Stimulated activated CD4-positive, alpha-beta T cell treated with anti-CD3 and anti-CD28 coated beads, Interleukin-1b, Interleukin-23, amount 100 ng/mL, for 4 hours (primary cell): ENCODE measurements around the gene OSMR.

Experiments used
- DNase-seq, 2 donors: peaks; one replicate each; pipeline ENCODE4 v3.0.0-alpha.2; 2020; ENCODE audit warnings: low read depth in 2 of 2

The OSMR gene

GRCh38 chr5:38925154-38925925, 79.5 kb downstream of the OSMR start:
- DNase-seq: no peak

- no peak for DNase-seq
Measured at GRCh38 chr5:38926121-38926520, 80.3 kb downstream of the OSMR start.

GRCh38 chr5:38927470-38927869, 81.7 kb downstream of the OSMR start:
- no peak for DNase-seq

- no peak for DNase-seq
Measured at GRCh38 chr5:38929838-38930237, 84.0 kb downstream of the OSMR start.

- no peak for DNase-seq
Measured at GRCh38 chr5:38931731-38932130, 85.9 kb downstream of the OSMR start.

- no peak for DNase-seq
Measured at GRCh38 chr5:38932854-38933408, 87.1 kb downstream of the OSMR start.

GRCh38 chr5:38935437-38935836, 89.6 kb downstream of the OSMR start:
- DNase-seq: no peak

GRCh38 chr5:38936269-38936668, 90.5 kb downstream of the OSMR start:
- DNase-seq: no peak

- no peak for DNase-seq
Measured at GRCh38 chr5:38938424-38938823, 92.6 kb downstream of the OSMR start.

GRCh38 chr5:38938973-38939372, 93.2 kb downstream of the OSMR start:
- no peak for DNase-seq

GRCh38 chr5:38940230-38940858, 94.5 kb downstream of the OSMR start:
- no peak for DNase-seq

- DNase-seq: no peak
Measured at GRCh38 chr5:38941912-38942311, 96.1 kb downstream of the OSMR start.

GRCh38 chr5:38944282-38944681, 98.5 kb downstream of the OSMR start:
- DNase-seq: no peak

- no peak for DNase-seq
Measured at GRCh38 chr5:38948501-38948900, 102.7 kb downstream of the OSMR start.

GRCh38 chr5:38953426-38954012, 107.7 kb downstream of the OSMR start:
- no peak for DNase-seq

- DNase-seq: no peak
Measured at GRCh38 chr5:38961691-38962090, 115.9 kb downstream of the OSMR start.

- DNase-seq: no peak
Measured at GRCh38 chr5:38968665-38969064, 122.9 kb downstream of the OSMR start.

- no peak for DNase-seq
Measured at GRCh38 chr5:38978036-38978435, 132.2 kb downstream of the OSMR start.

GRCh38 chr5:38979535-38979934, 133.7 kb downstream of the OSMR start:
- no peak for DNase-seq
